ENCODE measurements around the gene ARMC8. TPM values are rescaled to one million over a fixed set of nuclear protein-coding genes. Genes with fewer than 3 reads are reported as not detected.
A peak's percentile ranks its signal among the peaks of the same experiment; 100 is the strongest.

ARMC8 gene
- total RNA-seq, 1 donor from 2014 or later: 42.5 TPM

- no peak overlapping the region for H3K4me3 ChIP-seq (ENCODE audit: low read depth, low read length)
- DNase-seq (ENCODE audit: low read depth): no peak
- peaks cover 2% of the 10 kb centered on the region for H3K27me3 ChIP-seq (ENCODE audit: control insufficient read depth, insufficient read depth, low read length)
- no peaks in the 10 kb centered on the region for H3K36me3 ChIP-seq (ENCODE audit: control insufficient read depth, insufficient read depth, low read length)
- TF ChIP-seq CTCF (IDR thresholded peaks at IDR 0.05; ENCODE audit: insufficient read depth, low read length, poor library complexity, severe bottlenecking): peak; percentile 50
Measured at GRCh38 chr3:138332472-138333073, 145.5 kb downstream of the ARMC8 start.

GRCh38 chr3:138334608-138335007 lies 147.5 kb downstream of the ARMC8 start:
- Histone ChIP-seq H3K4me3 (ENCODE audit: low read depth, low read length) (no peak overlapping the region), H3K36me3 (ENCODE audit: control insufficient read depth, insufficient read depth, low read length) (no peaks in the 10 kb centered on the region), H3K27me3 (ENCODE audit: control insufficient read depth, insufficient read depth, low read length) (peaks cover 2% of the 10 kb centered on the region)
- no peak for TF ChIP-seq CTCF (IDR thresholded peaks at IDR 0.05; ENCODE audit: insufficient read depth, low read length, poor library complexity, severe bottlenecking)
- DNase-seq (ENCODE audit: low read depth): no peak

- H3K27me3 ChIP-seq (ENCODE audit: control insufficient read depth, insufficient read depth, low read length): peaks cover 2% of the 10 kb centered on the region
- DNase-seq (ENCODE audit: low read depth): no peak
- H3K4me3 ChIP-seq (ENCODE audit: low read depth, low read length): no peak overlapping the region
- H3K36me3 ChIP-seq (ENCODE audit: control insufficient read depth, insufficient read depth, low read length): no peaks in the 10 kb centered on the region
- no peak for TF ChIP-seq CTCF (IDR thresholded peaks at IDR 0.05; ENCODE audit: insufficient read depth, low read length, poor library complexity, severe bottlenecking)
Measured at GRCh38 chr3:138336454-138336999, 149.4 kb downstream of the ARMC8 start.

DNA sequence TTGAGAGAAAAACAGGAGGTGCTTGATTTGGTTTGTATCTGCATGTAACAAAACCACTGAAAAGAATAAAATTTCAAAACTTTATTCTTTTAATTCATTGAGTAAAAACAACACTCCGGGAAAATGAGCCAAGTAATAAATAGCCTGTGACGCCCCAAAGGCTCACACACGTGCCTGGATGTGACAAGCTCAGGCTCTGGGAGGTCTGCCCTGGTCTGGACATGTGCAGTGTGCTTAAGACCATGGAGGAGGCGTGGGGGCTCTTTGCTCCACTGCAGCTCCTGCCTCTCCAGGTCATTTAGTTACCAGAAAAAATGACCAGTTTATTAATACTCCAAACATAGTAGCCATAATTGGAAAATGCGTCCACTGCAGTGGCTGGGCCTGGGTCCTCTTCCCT lies 151.1 kb downstream of the ARMC8 start:
- TF ChIP-seq CTCF (IDR thresholded peaks at IDR 0.05; ENCODE audit: insufficient read depth, low read length, poor library complexity, severe bottlenecking): no peak
- Histone ChIP-seq H3K27me3 (ENCODE audit: control insufficient read depth, insufficient read depth, low read length) (peaks cover 2% of the 10 kb centered on the region), H3K36me3 (ENCODE audit: control insufficient read depth, insufficient read depth, low read length) (no peaks in the 10 kb centered on the region), H3K4me3 (ENCODE audit: low read depth, low read length) (no peak overlapping the region)
- no peak for DNase-seq (ENCODE audit: low read depth)

- Histone ChIP-seq H3K36me3 (ENCODE audit: control insufficient read depth, insufficient read depth, low read length) (no peaks in the 10 kb centered on the region), H3K4me3 (ENCODE audit: low read depth, low read length) (no peak overlapping the region), H3K27me3 (ENCODE audit: control insufficient read depth, insufficient read depth, low read length) (peaks cover 2% of the 10 kb centered on the region)
- no peak for TF ChIP-seq CTCF (IDR thresholded peaks at IDR 0.05; ENCODE audit: insufficient read depth, low read length, poor library complexity, severe bottlenecking)
- no peak for DNase-seq (ENCODE audit: low read depth)
Measured at GRCh38 chr3:138338811-138339210, 151.7 kb downstream of the ARMC8 start.

- Histone ChIP-seq H3K27me3 (ENCODE audit: control insufficient read depth, insufficient read depth, low read length) (no peaks in the 10 kb centered on the region), H3K36me3 (ENCODE audit: control insufficient read depth, insufficient read depth, low read length) (no peaks in the 10 kb centered on the region), H3K4me3 (ENCODE audit: low read depth, low read length) (no peak overlapping the region)
- no peak for DNase-seq (ENCODE audit: low read depth)
- no peak for TF ChIP-seq CTCF (IDR thresholded peaks at IDR 0.05; ENCODE audit: insufficient read depth, low read length, poor library complexity, severe bottlenecking)
Measured at GRCh38 chr3:138340511-138340910, 153.4 kb downstream of the ARMC8 start.
